ENCODE measurements around the gene VEPH1.

The VEPH1 gene

GRCh38 chr3:157248590-157249422 is 254.4 kb downstream of the VEPH1 start:
- no peak for DNase-seq

- DNase-seq: no peak
Observed at GRCh38 chr3:157247391-157247790, 255.8 kb downstream of the VEPH1 start.

- DNase-seq: no peak
Observed at GRCh38 chr3:157242836-157243235, 260.4 kb downstream of the VEPH1 start.

- DNase-seq: no peak
Observed at GRCh38 chr3:157241599-157241998, 261.6 kb downstream of the VEPH1 start.

- DNase-seq: no peak
Observed at GRCh38 chr3:157240408-157240807, 262.8 kb downstream of the VEPH1 start.

- DNase-seq: peak; percentile 87
Observed at GRCh38 chr3:157239082-157239704, 264.0 kb downstream of the VEPH1 start.

- DNase-seq: no peak
Observed at GRCh38 chr3:157238457-157238856, 264.8 kb downstream of the VEPH1 start.

GRCh38 chr3:157237886-157238285 is 265.3 kb downstream of the VEPH1 start:
- DNase-seq: no peak

GRCh38 chr3:157235291-157235690 is 267.9 kb downstream of the VEPH1 start:
- no peak for DNase-seq

- no peak for DNase-seq
Observed at GRCh38 chr3:157233923-157234322, 269.3 kb downstream of the VEPH1 start.

GRCh38 chr3:157232141-157232540 is 271.1 kb downstream of the VEPH1 start:
- no peak for DNase-seq

GRCh38 chr3:157231071-157231470 is 272.1 kb downstream of the VEPH1 start:
- no peak for DNase-seq

- DNase-seq: no peak
Observed at GRCh38 chr3:157226173-157226847, 276.9 kb downstream of the VEPH1 start.

- no peak for DNase-seq
Observed at GRCh38 chr3:157225001-157225400, 278.2 kb downstream of the VEPH1 start.

- no peak for DNase-seq
Observed at GRCh38 chr3:157220883-157221282, 282.3 kb downstream of the VEPH1 start.

GRCh38 chr3:157220211-157220610 is 283.0 kb downstream of the VEPH1 start:
- DNase-seq: no peak

GRCh38 chr3:157219215-157219614 is 284.0 kb downstream of the VEPH1 start:
- DNase-seq: no peak

Measured in stimulated activated CD8-positive, alpha-beta memory T cell treated with anti-CD3 and anti-CD28 coated beads, Interleukin-4, amount 100 ng/mL, for 48 hours (primary cell).